Measurements from ENCODE around the gene ISM2. TPM values are rescaled to one million over a fixed set of nuclear protein-coding genes. Genes with fewer than 3 reads are reported as not detected.

ISM2 gene
- total RNA-seq, 1 experiment from 2014 or later: 13.3 TPM

GRCh38 chr14:77520555-77520954, 21.9 kb upstream of the ISM2 start:
- CTCF ChIA-PET: no interaction called here
- BruUV-seq (replicated peaks): no TSS peak
- POLR2A ChIA-PET: no interaction called here

GRCh38 chr14:77516126-77516525, 17.5 kb upstream of the ISM2 start:
- Histone ChIP-seq H3K36me3 (ENCODE audit: control insufficient read depth, insufficient read depth, low read length) (peaks cover 1% of the 10 kb centered on the region), H3K9me3 (no peaks in the 10 kb centered on the region), H3K4me1 (no peaks in the 10 kb centered on the region), H3K27me3 (replicated peaks; ENCODE audit: control insufficient read depth, insufficient read depth, low read length) (no peaks in the 10 kb centered on the region), H3K4me3 (ENCODE audit: low read depth, low read length) (no peak overlapping the region)
- intact Hi-C loops (cut with micrococcal nuclease; ENCODE audit: unreplicated experiment): no loop called here
- CTCF ChIA-PET: no interaction called here
- Mint-ChIP-seq H3K27me3 (ENCODE audit: insufficient read depth, unreplicated experiment) (no peaks in the 10 kb centered on the region), H3K27ac (ENCODE audit: unreplicated experiment) (no peak overlapping the region), H3K36me3 (ENCODE audit: insufficient read depth, unreplicated experiment) (peaks cover 65% of the 10 kb centered on the region), H3K4me1 (ENCODE audit: low read depth, unreplicated experiment) (no peaks in the 10 kb centered on the region), H3K9me3 (ENCODE audit: unreplicated experiment) (no peaks in the 10 kb centered on the region), H3K4me3 (ENCODE audit: unreplicated experiment) (no peak overlapping the region)
- POLR2A ChIA-PET: no interaction called here
- BruUV-seq (replicated peaks): no TSS peak
- no peak for DNase-seq
- TF ChIP-seq CTCF (IDR thresholded peaks at IDR 0.05; ENCODE audit: insufficient read depth in 1 of 2, low read depth in 1 of 2, low read length in 1 of 2, severe bottlenecking in 1 of 2, unreplicated experiment in 1 of 2): no peak

More at GRCh38 chr14:77520555-77520954, 21.9 kb upstream of the ISM2 start:
- H3K9me3 Mint-ChIP-seq (ENCODE audit: unreplicated experiment): no peaks in the 10 kb centered on the region
- DNase-seq: no peak
- Histone ChIP-seq H3K27me3 (replicated peaks; ENCODE audit: control insufficient read depth, insufficient read depth, low read length) (no peaks in the 10 kb centered on the region), H3K36me3 (ENCODE audit: control insufficient read depth, insufficient read depth, low read length) (peaks cover 1% of the 10 kb centered on the region; the same call in 1 of the 2 replicates), H3K4me3 (ENCODE audit: low read depth, low read length) (no peak overlapping the region), H3K4me1 (no peaks in the 10 kb centered on the region), H3K9me3 (no peaks in the 10 kb centered on the region)
- no peaks in the 10 kb centered on the region for H3K27me3 Mint-ChIP-seq (ENCODE audit: insufficient read depth, unreplicated experiment)
- no peak for TF ChIP-seq CTCF (IDR thresholded peaks at IDR 0.05; ENCODE audit: insufficient read depth in 1 of 2, low read depth in 1 of 2, low read length in 1 of 2, severe bottlenecking in 1 of 2, unreplicated experiment in 1 of 2)
- peaks cover 50% of the 10 kb centered on the region for H3K36me3 Mint-ChIP-seq (ENCODE audit: insufficient read depth, unreplicated experiment)
- H3K4me1 Mint-ChIP-seq (ENCODE audit: low read depth, unreplicated experiment): peaks cover 7% of the 10 kb centered on the region
- intact Hi-C loops (cut with micrococcal nuclease; ENCODE audit: unreplicated experiment): no loop called here
- H3K4me3 Mint-ChIP-seq (ENCODE audit: unreplicated experiment): no peak overlapping the region
- no peak overlapping the region for H3K27ac Mint-ChIP-seq (ENCODE audit: unreplicated experiment)

DNA sequence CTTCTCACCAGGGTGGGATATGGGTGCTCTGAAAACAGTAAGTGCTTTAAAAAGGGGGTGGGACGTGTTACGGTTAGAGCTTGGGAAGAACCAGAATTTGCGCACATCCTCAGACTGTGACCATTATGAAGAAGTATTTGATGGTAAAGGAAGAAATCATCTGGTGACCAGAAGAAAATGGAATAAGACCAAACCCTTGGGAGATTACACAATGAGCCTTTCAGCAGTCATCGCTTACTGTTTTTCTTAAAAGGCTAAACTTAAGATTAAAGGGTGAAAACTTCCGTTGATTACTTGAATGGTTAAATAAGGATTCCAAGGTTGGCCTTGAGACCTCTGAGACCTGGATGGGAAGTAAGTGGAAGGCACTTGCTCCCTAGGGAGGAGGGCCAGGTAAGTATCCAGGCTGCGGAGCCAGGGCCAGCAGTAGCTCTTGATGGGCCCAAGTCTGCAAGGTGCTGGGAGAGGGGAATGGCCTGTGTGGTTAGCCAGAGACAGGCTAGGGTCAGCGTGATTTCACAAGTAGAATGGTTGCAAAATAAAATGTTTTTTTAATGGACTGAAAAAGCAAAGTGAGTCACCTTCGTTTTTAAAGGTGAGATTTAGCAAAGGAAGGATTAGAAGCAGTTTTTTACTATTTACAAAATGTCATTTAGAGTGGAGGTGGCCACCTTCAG, 13.0 kb upstream of the ISM2 start:
- Histone ChIP-seq H3K4me1 (0 out of 2 replicates have a peak, but pooled peaks cover 5% of the 10 kb centered on the region), H3K4me3 (ENCODE audit: low read depth, low read length) (no peak overlapping the region), H3K9me3 (no peaks in the 10 kb centered on the region), H3K27me3 (replicated peaks; ENCODE audit: control insufficient read depth, insufficient read depth, low read length) (no peaks in the 10 kb centered on the region), H3K36me3 (ENCODE audit: control insufficient read depth, insufficient read depth, low read length) (no peaks in the 10 kb centered on the region; the same call in 1 of the 2 replicates)
- no peak for TF ChIP-seq CTCF (IDR thresholded peaks at IDR 0.05; ENCODE audit: insufficient read depth in 1 of 2, low read depth in 1 of 2, low read length in 1 of 2, severe bottlenecking in 1 of 2, unreplicated experiment in 1 of 2)
- no TSS peak for BruUV-seq (replicated peaks)
- Mint-ChIP-seq H3K36me3 (ENCODE audit: insufficient read depth, unreplicated experiment) (peaks cover 59% of the 10 kb centered on the region), H3K4me3 (ENCODE audit: unreplicated experiment) (no peak overlapping the region), H3K9me3 (ENCODE audit: unreplicated experiment) (no peaks in the 10 kb centered on the region), H3K27me3 (ENCODE audit: insufficient read depth, unreplicated experiment) (no peaks in the 10 kb centered on the region), H3K4me1 (ENCODE audit: low read depth, unreplicated experiment) (peaks cover 8% of the 10 kb centered on the region), H3K27ac (ENCODE audit: unreplicated experiment) (no peak overlapping the region)
- intact Hi-C loops (cut with micrococcal nuclease; ENCODE audit: unreplicated experiment): no loop called here
- DNase-seq: no peak
- ChIA-PET POLR2A (no interaction called here), CTCF (no interaction called here)

Data from Caco-2 (cell line).